ENCODE results near the gene FAM209A.

GRCh38 chr20:56520180-56520579 lies 4.4 kb upstream of the FAM209A start:
- TF ChIP-seq CTCF (optimal IDR thresholded peaks at IDR 0.05 in 1 of 3, IDR thresholded peaks at IDR 0.05 in 1 of 3, conservative IDR thresholded peaks at IDR 0.05 in 1 of 3; ENCODE audit: extremely low read depth in 1 of 3, insufficient read depth in 2 of 3, low read length in 3 of 3) (no peak), EZH2 (IDR thresholded peaks at IDR 0.05; ENCODE audit: low read length) (no peak)

Measured in keratinocyte (primary cell).